HepG2 (cell line): ENCODE data around the gene CFAP100. TPM values are rescaled to one million over a fixed set of nuclear protein-coding genes. Genes with fewer than 3 reads are reported as not detected.

ENCODE experiments used
- KDM4B ChIP-seq: sonication (generic); formaldehyde crosslinking; IDR thresholded peaks from 2 replicates; pipeline ENCODE4 v1.4.0; 2020; ENCODE audit warnings: missing genetic modification reagents
- LCORL ChIP-seq, 2 experiments: fragments of 450-650 bp in 1 of 2; sonication (generic) in 1 of 2; formaldehyde crosslinking in 1 of 2; IDR thresholded peaks; 2 replicates each; pipeline versions ENCODE4 v1.5.0 to v1.6.1; 2017 to 2020; ENCODE audit warnings: antibody characterized with exemption in 1 of 2, missing genetic modification reagents in 1 of 2
- MYPOP ChIP-seq: sonication (generic); formaldehyde crosslinking; IDR thresholded peaks from 2 replicates; pipeline ENCODE4 v1.8.1; 2023; ENCODE audit warnings: mild to moderate bottlenecking, moderate library complexity, missing genetic modification reagents
- NAIF1 ChIP-seq: sonication (generic); formaldehyde crosslinking; IDR thresholded peaks from 2 replicates; pipeline ENCODE4 v1.5.0; 2020; ENCODE audit warnings: mild to moderate bottlenecking, missing genetic modification reagents, borderline replicate concordance
- RFX1 ChIP-seq: fragments of 450-650 bp; IDR thresholded peaks from 2 replicates; pipeline ENCODE4 v1.6.1; 2017
- TOPORS ChIP-seq: sonication (generic); formaldehyde crosslinking; IDR thresholded peaks from 2 replicates; pipeline ENCODE4 v1.8.0; 2023; ENCODE audit warnings: mild to moderate bottlenecking, missing genetic modification reagents
- TP53 ChIP-seq: sonication (generic); formaldehyde crosslinking; conservative IDR thresholded peaks from 2 replicates; pipeline ENCODE4 v1.4.0; 2020; ENCODE audit warnings: missing genetic modification reagents
- USF2 ChIP-seq, 2 experiments: sonication (generic) in 1 of 2; formaldehyde crosslinking in 1 of 2; IDR thresholded peaks; 2 replicates each; pipeline versions ENCODE4 v1.5.1 to v1.6.1; 2011 to 2020; ENCODE audit warnings: borderline replicate concordance in 1 of 2, low read depth in 1 of 2, low read length in 1 of 2, mild to moderate bottlenecking in 1 of 2, missing genetic modification reagents in 1 of 2, moderate library complexity in 1 of 2
- ZBTB38 ChIP-seq: sonication (generic); formaldehyde crosslinking; IDR thresholded peaks from 2 replicates; pipeline ENCODE4 v1.5.1; 2020; ENCODE audit warnings: mild to moderate bottlenecking, missing genetic modification reagents
- ZFP82 ChIP-seq: sonication (generic); formaldehyde crosslinking; IDR thresholded peaks from 2 replicates; pipeline ENCODE4 v1.5.1; 2020; ENCODE audit warnings: mild to moderate bottlenecking, missing genetic modification reagents, borderline replicate concordance
- ZGPAT ChIP-seq: IDR thresholded peaks from 2 replicates; pipeline ENCODE4 v1.6.1; 2016; ENCODE audit warnings: mild to moderate bottlenecking
- ZNF24 ChIP-seq: fragments of 450-650 bp; IDR thresholded peaks from 2 replicates; pipeline ENCODE4 v1.6.1; 2017; ENCODE audit warnings: antibody characterized with exemption, mild to moderate bottlenecking
- ZNF441 ChIP-seq: sonication (generic); formaldehyde crosslinking; IDR thresholded peaks from 2 replicates; pipeline ENCODE4 v1.7.0; 2021; ENCODE audit warnings: missing genetic modification reagents, borderline replicate concordance
- ZNF446 ChIP-seq: sonication (generic); formaldehyde crosslinking; IDR thresholded peaks from 2 replicates; pipeline ENCODE4 v1.5.0; 2020; ENCODE audit warnings: mild to moderate bottlenecking, missing genetic modification reagents
- ZNF564 ChIP-seq: sonication (generic); formaldehyde crosslinking; IDR thresholded peaks from 2 replicates; pipeline ENCODE4 v1.8.1; 2023; ENCODE audit warnings: mild to moderate bottlenecking, missing genetic modification reagents
- ZNF747 ChIP-seq: sonication (generic); formaldehyde crosslinking; IDR thresholded peaks from 2 replicates; pipeline ENCODE4 v1.8.1; 2023; ENCODE audit warnings: missing genetic modification reagents, mild to moderate bottlenecking, borderline replicate concordance
- polyA plus RNA-seq, 8 experiments: library from polyadenylated mRNA; depleted of rRNA in 3 of 8; stranded (reverse) in 7 of 8; unstranded in 1 of 8; fragments of >200 nt; fragmentation: Illumina TruSeq in 4 of 8; extraction: Trizol in 4 of 8; gene quantifications; 2 replicates each; pipeline versions ENCODE4 v1.2.1 to v1.2.3, GENCODE V29; 2011 to 2016; ENCODE audit warnings: low read depth in 4 of 8, missing spikeins in 1 of 8, mixed read lengths in 1 of 8; ENCODE audit not compliant: insufficient read depth in 1 of 8
- total RNA-seq, 5 experiments: library from RNA; depleted of rRNA; stranded (reverse); fragments of >200 nt; fragmentation: Illumina TruSeq; extraction: Trizol; gene quantifications; 2 replicates each; pipeline ENCODE4 v1.2.3, GENCODE V29; 2016; ENCODE audit warnings: low read depth in 1 of 5
- TF ChIP-seq, protein P1 (sequence below): sonication (generic); formaldehyde crosslinking; IDR thresholded peaks from 2 replicates; pipeline ENCODE4 v1.9.0; 2022; ENCODE audit warnings: missing genetic modification reagents, mild to moderate bottlenecking, borderline replicate concordance
- TF ChIP-seq, protein P2 (sequence below): sonication (generic); formaldehyde crosslinking; IDR thresholded peaks from 2 replicates; pipeline ENCODE4 v1.8.1; 2023; ENCODE audit warnings: mild to moderate bottlenecking, missing genetic modification reagents

Gene CFAP100
- total and polyA plus RNA-seq, 2 of the 13 experiments (the other 11 are each of a cell fraction or from before 2014, with no cell fraction given), result 0.32 TPM; not detected in 1

DNA sequence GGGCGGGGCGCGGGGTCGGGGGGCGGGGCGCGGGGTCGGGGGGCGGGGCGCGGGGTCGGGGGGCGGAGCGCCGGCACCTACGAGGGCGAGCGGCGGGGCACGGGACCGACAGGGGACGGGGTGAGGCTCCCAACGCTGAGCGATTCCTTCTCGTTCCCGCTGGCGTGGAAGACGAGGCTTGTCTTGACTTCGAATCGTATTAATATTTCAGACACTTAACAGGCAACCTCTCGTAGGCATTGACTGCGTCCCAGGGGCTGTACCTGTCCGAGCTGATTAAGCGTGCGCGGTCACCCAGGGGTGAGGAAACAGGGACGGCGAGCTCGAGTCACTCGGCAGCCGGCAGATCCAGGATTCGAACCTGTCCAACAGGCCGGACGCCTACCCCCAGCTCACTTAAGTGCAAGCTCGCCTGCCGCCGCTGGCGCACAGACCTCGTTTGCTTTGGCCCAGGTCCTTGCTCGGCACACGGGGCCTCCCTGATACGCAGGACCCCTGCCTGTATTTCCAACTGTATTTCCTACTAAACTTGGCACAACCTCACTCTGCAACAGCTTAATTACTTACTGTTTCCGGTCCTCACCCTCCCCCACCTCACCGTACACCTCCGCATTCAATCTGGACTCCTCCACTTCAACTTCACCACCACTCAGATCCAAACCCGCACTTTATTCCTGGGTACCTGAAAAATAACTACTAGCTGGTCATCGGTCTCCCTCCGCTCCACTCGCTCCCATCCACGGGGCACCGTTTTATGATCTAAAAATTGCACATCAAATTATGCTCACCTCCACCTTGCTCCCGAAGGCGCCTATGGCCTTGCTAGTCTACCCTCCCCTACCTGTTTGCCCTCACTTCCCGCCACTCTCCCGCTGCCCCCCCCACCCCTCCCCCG lies 81.7 kb downstream of the CFAP100 start (continued):
- TF ChIP-seq ZGPAT (CRISPR knock-in tag) (no peak), ZBTB38 (peak; percentile 59; the same call in 1 of the 2 replicates), ZNF747 (CRISPR knock-in tag) (0 out of 2 replicates have a peak, but pooled peaks have one; percentile 37), TOPORS (0 out of 2 replicates have a peak, but pooled peaks have one; percentile 46), ZFP82 (CRISPR knock-in tag) (no peak), KDM4B (CRISPR knock-in tag) (no peak), ZNF564 (0 out of 2 replicates have a peak, but pooled peaks have one; percentile 32), LCORL (IDR thresholded peaks at IDR 0.05) (no peak), LCORL (CRISPR knock-in tag; IDR thresholded peaks at IDR 0.05) (peak; percentile 39; the same call in 1 of the 2 replicates), NAIF1 (no peak), MYPOP (CRISPR knock-in tag) (peak; percentile 51; the same call in 1 of the 2 replicates), USF2 (IDR thresholded peaks at IDR 0.05; ENCODE audit: low read depth, low read length) (no peak), USF2 (CRISPR knock-in tag; IDR thresholded peaks at IDR 0.05; ENCODE audit: borderline replicate concordance) (0 out of 2 replicates have a peak, but pooled peaks have one; percentile 24), ZNF446 (CRISPR knock-in tag) (0 out of 2 replicates have a peak, but pooled peaks have one; percentile 69), RFX1 (no peak), ZNF24 (no peak), TP53 (CRISPR knock-in tag) (no peak), ZNF441 (CRISPR knock-in tag) (peak; percentile 34; the same call in 1 of the 2 replicates)
- TF ChIP-seq, protein P1, sequence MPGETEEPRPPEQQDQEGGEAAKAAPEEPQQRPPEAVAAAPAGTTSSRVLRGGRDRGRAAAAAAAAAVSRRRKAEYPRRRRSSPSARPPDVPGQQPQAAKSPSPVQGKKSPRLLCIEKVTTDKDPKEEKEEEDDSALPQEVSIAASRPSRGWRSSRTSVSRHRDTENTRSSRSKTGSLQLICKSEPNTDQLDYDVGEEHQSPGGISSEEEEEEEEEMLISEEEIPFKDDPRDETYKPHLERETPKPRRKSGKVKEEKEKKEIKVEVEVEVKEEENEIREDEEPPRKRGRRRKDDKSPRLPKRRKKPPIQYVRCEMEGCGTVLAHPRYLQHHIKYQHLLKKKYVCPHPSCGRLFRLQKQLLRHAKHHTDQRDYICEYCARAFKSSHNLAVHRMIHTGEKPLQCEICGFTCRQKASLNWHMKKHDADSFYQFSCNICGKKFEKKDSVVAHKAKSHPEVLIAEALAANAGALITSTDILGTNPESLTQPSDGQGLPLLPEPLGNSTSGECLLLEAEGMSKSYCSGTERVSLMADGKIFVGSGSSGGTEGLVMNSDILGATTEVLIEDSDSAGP, result peak; percentile 49; the same call in 1 of the 2 replicates
- TF ChIP-seq, protein P2, sequence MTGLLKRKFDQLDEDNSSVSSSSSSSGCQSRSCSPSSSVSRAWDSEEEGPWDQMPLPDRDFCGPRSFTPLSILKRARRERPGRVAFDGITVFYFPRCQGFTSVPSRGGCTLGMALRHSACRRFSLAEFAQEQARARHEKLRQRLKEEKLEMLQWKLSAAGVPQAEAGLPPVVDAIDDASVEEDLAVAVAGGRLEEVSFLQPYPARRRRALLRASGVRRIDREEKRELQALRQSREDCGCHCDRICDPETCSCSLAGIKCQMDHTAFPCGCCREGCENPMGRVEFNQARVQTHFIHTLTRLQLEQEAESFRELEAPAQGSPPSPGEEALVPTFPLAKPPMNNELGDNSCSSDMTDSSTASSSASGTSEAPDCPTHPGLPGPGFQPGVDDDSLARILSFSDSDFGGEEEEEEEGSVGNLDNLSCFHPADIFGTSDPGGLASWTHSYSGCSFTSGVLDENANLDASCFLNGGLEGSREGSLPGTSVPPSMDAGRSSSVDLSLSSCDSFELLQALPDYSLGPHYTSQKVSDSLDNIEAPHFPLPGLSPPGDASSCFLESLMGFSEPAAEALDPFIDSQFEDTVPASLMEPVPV (CRISPR knock-in tag), result peak; percentile 39; the same call in 1 of the 2 replicates
